Measurements from ENCODE around the gene ZMYM5. TPM values are rescaled to one million over a fixed set of nuclear protein-coding genes. Genes with fewer than 3 reads are reported as not detected.

ZMYM5 gene
- total and polyA plus RNA-seq, 9 of the 15 experiments (the other 6 are each of a cell fraction or from before 2014, with no cell fraction given): 5.4 to 11.9 (median 7.8) TPM

GRCh38 chr13:19910336-19911072 lies 47.1 kb upstream of the ZMYM5 start:
- no peaks in the 10 kb centered on the region for H3K27me3 ChIP-seq (ENCODE audit: control insufficient read depth in 2 of 2, insufficient read depth in 2 of 2, low read length in 2 of 2)
- H3K79me2 ChIP-seq (ENCODE audit: control insufficient read depth, insufficient read depth, low read length): no peaks in the 10 kb centered on the region
- H3K4me3 ChIP-seq: no peak overlapping the region
- WGBS (ENCODE audit: insufficient coverage, low coverage, missing lambda C conversion rate): 11% methylated on average over 6 of the region's 9 CpGs
- POLR2A ChIA-PET: interaction anchor here (0.6 to 1.1 kb wide), 3 partner anchors 11 to 289 kb away, joined by 3 to 4 read pairs (median 3); no protein-coding TSS in a partner anchor
- TF ChIP-seq DPF2 (IDR thresholded peaks at IDR 0.05) (no peak), MEIS2 (IDR thresholded peaks at IDR 0.05; ENCODE audit: partially characterized antibody) (no peak), SIX5 (IDR thresholded peaks at IDR 0.05; ENCODE audit: borderline replicate concordance in 1 of 2, insufficient read depth in 1 of 2, low read depth in 1 of 2, low read length in 2 of 2) (no peak), PTRF (tag; IDR thresholded peaks at IDR 0.05) (no peak), SMARCC2 (IDR thresholded peaks at IDR 0.05; ENCODE audit: low read depth) (no peak), ZNF444 (CRISPR knock-in tag; IDR thresholded peaks at IDR 0.05) (no peak), NBN (IDR thresholded peaks at IDR 0.05; ENCODE audit: low read depth) (no peak), E2F1 (CRISPR knock-in tag; IDR thresholded peaks at IDR 0.05) (no peak), ZNF263 (CRISPR knock-in tag; IDR thresholded peaks at IDR 0.05; ENCODE audit: borderline replicate concordance) (no peak), CBX5 (IDR thresholded peaks at IDR 0.05; ENCODE audit: borderline replicate concordance, low read depth) (no peak), ZNF121 (CRISPR knock-in tag; conservative IDR thresholded peaks at IDR 0.05) (no peak), PBX2 (CRISPR knock-in tag; IDR thresholded peaks at IDR 0.05; ENCODE audit: low read depth) (no peak), PBX2 (tag; conservative IDR thresholded peaks at IDR 0.05; ENCODE audit: low read depth) (no peak), SIN3B (IDR thresholded peaks at IDR 0.05; ENCODE audit: low read depth) (no peak), VEZF1 (CRISPR knock-in tag; IDR thresholded peaks at IDR 0.05) (no peak), ZNF589 (CRISPR knock-in tag; IDR thresholded peaks at IDR 0.05; ENCODE audit: low read depth) (no peak), PRPF4 (IDR thresholded peaks at IDR 0.05; ENCODE audit: insufficient read depth, low read depth, low read length, poor library complexity, severe bottlenecking) (no peak), ETS2 (tag; IDR thresholded peaks at IDR 0.05; ENCODE audit: borderline replicate concordance, poor library complexity, severe bottlenecking) (no peak)
- no peaks in the 10 kb centered on the region for H3K9me3 ChIP-seq (replicated peaks; ENCODE audit: control insufficient read depth, insufficient read depth, low read depth, low read length)
- no peak overlapping the region for H3K9ac ChIP-seq (ENCODE audit: insufficient read depth in 1 of 2, low read depth in 2 of 2, low read length in 2 of 2)
- no peak for DNase-seq (ENCODE audit: extremely low read depth in 1 of 4, low spot score in 3 of 4)
- intact Hi-C loops (cut with micrococcal nuclease): no loop called here
- no peaks in the 10 kb centered on the region for H4K20me1 ChIP-seq (replicated peaks; ENCODE audit: control insufficient read depth, insufficient read depth, low read length)
- no peak for ATAC-seq
- CTCF ChIA-PET (ENCODE audit: low intra/inter-chr PET ratio): no interaction called here
- no TSS peak for BruUV-seq (replicated peaks)
- no peaks in the 10 kb centered on the region for H3K4me1 ChIP-seq (replicated peaks in 1 of 2; ENCODE audit: control insufficient read depth in 2 of 2, insufficient read depth in 2 of 2, low read length in 2 of 2)
- H3K27ac ChIP-seq (ENCODE audit: extremely low read depth, low read depth, low read length): no peak overlapping the region
- in situ Hi-C loops (cut with MboI): no loop called here
- no peak overlapping the region for H3K4me2 ChIP-seq (ENCODE audit: insufficient read depth, low read length)
- H2AFZ ChIP-seq (ENCODE audit: low read depth, low read length): no peak overlapping the region
- H3K36me3 ChIP-seq (ENCODE audit: control insufficient read depth, insufficient read depth, low read length): no peaks in the 10 kb centered on the region
- no peak for FAIRE-seq
- no peaks in the 10 kb centered on the region for H3K9me1 ChIP-seq (ENCODE audit: control insufficient read depth, insufficient read depth, low read length)
